Stimulated activated CD4-positive, alpha-beta T cell treated with anti-CD3 and anti-CD28 coated beads, Interleukin-2, amount 100 ng/mL, for 4 hours (primary cell): ENCODE data around the gene VPS37D.
"Not testable (repeated sequence)": the region's sequence is repeated elsewhere in the genome, so short reads cannot be mapped to it uniquely, and the experiment has no call there.

Experiments
- DNase-seq: peaks from one replicate; pipeline ENCODE4 v3.0.0-alpha.2; 2020; ENCODE audit warnings: low read depth

VPS37D gene

GRCh38 chr7:73706126-73707044 is 38.8 kb downstream of the VPS37D start:
- DNase-seq = peak; percentile 19

GRCh38 chr7:73707045-73707631 is 39.5 kb downstream of the VPS37D start:
- DNase-seq = no peak

DNA sequence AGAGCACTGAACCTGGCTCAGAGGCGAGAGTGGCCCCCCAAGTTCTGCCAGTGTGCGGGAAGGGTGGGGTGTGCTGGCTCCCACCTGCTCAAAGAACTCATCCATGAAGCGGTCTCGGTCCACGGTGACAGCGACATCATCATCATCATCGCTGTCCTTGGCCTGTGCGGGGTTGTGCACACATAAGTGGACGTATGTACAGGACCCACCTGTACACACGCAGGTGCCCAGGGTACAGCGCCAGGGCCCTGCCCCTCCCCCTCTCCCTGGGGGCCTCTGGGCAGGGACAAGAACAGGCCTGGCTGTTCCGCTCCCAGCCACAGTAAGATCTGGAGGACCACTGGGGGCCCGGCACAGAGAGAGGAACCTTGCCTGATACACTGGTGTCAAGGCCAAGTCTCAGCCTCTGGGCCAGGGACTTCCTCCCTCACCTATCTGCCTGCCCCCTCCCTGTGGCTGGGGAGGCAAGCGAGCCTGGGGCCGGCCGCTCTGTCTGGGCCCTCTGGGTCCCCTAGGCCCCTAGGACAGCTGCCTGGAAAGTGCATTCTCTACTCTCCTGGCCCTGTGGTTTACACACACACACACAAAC is 41.4 kb downstream of the VPS37D start:
- no peak for DNase-seq

DNA sequence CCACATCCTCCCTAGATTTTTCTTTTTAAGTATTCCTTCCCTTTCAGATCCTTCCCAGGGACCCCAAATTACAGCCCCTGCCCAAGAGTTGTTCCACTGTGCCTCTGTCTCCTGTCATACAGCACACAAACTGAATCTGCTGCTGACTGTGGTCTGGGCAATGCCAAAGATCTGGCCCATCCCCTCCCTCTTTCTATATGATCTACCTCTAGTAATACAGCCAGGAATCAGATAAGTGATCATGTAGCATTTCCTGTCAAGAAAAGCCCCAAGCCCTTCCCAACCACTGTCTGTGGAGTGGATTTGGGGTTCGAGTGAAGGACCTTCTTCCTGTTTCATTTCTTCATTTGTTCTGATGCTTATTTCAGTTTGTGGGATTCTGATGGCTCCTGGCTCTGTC is 45.1 kb downstream of the VPS37D start:
- no peak for DNase-seq

DNA sequence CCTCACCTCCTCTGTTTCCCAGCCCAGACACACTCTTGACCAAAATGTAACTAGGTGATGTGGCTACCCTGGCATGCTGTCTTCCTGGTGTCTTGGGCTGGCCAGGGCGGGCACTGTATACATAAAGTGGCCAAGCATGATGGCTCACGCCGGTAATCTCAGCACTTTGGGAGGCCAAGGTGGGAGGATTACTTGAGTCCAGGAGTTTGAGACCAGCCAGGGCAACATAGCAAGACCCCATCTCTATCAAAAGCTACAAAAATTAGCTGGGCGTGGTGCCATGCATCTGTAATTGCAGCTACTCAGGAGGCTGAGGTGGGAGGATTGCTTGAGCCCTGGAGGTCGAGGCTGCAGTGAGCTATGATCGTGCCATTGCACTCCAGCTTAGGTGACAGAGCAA is 45.7 kb downstream of the VPS37D start:
- not testable (repeated sequence) for DNase-seq

DNA sequence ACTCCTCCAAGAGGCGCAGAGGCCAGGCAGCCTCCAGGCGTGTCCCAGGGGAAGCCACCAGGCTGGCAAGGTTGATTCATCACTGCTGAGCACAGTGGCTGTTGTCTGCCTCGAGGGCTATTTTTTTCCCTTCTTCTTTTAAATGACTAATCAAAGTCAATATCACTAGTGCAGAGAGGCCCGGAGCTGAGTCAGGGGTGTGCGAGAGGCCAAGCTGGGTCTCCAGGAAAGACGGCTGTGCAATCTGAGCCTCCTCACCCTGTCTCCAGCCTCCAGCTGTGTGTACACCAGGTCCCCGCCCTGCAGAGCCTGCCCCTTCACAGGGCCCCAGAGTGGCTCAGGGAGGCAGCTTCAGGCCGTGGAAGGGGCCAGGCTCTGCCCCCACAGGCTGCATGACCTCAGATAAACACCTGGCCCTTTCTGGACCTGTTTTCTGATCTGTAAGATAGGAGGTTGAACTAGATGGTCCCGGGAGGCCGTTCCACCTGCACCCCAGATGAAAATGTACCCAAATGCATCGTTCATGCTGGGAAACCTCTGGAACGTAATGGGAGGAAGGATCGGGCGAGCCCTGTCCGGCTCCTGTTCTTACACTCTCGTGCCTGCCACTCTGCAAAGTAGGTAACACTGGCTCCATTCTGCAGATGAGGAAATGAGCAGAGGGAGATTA is 48.2 kb downstream of the VPS37D start:
- no peak for DNase-seq

DNA sequence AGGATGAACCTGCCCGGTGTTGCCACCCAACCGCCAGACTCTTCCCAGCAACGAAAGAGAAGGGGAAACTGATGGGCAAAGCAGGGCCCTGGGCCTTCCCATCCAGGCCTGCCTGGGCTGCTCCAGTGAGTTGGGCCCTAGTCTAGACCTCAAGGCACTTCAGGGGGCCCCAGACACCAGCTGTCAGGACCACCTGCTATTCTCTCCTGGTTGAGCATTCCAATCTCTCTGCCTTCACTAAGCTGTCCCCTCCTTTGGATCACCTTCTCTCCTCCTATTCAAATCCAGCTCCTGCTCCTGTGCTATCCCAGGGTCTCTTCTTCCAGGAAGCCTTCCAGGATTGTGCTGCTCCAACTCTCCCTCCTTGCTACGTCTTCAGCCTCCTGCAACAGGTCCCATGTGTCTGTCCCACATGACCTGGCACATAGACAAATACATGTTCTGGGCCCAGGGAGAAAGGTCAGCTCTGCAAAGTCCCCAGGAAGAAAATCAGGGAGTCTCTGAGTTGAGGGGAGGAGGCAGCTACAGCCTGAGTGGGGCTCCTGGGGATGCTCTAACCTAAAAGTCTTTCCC is 48.8 kb downstream of the VPS37D start:
- DNase-seq = no peak

DNA sequence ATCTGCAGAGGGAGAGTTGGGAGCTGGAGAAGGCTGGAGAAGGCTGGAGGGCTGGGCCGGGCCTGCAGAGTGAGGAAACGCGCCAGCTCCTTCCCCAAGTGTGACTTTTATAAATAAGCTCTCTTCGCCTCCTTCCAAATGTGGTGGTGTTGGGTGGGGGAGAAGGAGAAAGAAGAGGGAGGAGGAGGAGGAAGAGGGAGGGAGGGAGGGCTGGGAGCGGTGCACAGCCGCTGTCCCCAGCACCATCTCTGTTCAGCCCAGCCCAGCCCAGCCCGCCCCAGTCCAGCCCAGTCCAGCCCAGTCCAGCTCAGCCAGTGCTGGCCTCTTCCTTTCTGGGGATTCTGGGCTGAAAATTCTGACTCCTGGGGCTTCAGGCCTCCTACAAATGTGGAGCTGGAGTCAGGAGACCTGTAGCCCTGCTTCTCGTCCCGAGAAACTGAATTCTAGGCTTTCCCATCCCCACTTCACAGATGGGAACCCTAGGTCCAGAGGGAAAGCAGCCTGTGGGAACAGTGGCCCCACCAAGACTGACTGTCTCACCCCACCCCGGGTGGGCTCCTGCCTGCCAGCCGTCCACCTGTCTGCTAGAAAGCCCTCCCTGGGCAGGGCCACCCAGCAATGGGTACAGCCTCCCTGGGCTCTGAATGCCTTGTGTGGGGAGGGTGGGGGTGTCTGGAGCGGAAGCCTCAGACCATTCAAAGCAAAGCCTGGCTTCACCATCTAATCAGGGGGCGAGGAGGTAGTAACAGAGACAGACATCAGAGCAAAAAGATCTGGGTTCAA is 49.6 kb downstream of the VPS37D start:
- no peak for DNase-seq

DNA sequence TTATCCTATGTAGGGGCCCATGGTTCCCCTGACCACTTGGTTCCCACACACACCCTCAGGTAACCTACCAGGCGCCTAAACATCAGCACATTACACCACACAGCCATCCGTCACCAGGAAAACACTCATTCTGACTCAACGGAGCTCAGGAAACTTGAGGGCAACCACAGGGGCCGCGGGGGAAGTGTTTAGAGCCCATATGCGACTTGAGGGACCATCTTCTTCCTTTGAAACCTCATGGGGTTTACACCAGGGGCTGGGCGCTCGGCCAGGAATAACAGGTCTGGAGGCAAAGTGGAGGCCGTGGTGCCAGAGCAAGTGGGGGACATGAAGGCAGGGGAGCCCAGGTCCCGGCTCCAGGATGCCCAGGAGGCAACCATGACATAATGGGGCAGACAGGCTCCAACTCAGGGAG is 50.4 kb downstream of the VPS37D start:
- DNase-seq = peak; percentile 67

GRCh38 chr7:73718438-73718881 is 50.8 kb downstream of the VPS37D start:
- no peak for DNase-seq

- DNase-seq = peak; percentile 58
Observed at GRCh38 chr7:73718905-73719805, 51.5 kb downstream of the VPS37D start, which contains the start of gene STX1A. STX1A (minus strand) TSS chr7:73719669; CDS start chr7:73719631, 38 bp downstream.

GRCh38 chr7:73719806-73720169 is 52.2 kb downstream of the VPS37D start:
- no peak for DNase-seq

DNA sequence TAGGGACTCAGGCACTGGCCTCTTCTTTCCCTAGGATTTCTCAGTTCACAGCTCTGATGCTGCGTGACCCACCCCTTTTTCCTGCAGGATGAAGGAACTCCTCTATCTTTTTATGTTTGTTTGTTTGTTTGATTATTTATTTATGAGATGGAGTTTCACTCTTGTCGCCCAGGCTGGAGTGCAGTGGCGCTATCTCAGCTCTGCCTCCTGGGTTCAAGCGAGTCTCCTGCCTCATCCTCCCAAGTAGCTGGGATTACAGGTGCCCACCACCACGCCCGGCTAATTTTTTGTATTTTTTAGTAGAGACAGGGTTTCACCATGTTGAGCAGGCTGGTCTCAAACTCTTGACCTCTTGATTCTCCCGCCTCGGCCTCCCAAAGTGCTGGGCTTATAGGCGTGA is 52.8 kb downstream of the VPS37D start:
- not testable (repeated sequence) for DNase-seq

DNA sequence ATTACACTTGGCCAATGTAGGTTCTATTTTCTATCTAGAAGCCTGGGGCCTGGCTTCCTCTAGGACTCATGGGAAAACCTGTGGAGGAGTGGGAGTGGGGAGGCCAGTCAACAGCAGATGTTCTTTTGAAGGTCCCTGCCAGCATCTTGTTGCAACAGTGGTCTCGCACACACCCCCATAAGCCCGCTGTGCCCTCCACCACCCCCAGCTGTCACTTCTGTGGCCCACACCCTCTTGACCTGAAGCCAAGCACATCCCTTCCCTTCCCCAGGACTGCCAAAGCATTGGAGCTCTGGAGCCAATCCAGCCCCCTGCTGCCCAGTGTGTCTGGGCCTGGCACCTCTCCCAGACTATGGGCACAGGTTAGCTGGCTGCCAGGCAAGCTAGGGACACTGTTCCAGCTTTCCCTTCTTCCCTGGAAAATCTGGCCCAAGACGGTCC is 53.8 kb downstream of the VPS37D start:
- DNase-seq = no peak
